Measurements from ENCODE around the gene NAT16. TPM values are rescaled to one million over a fixed set of nuclear protein-coding genes. Genes with fewer than 3 reads are reported as not detected.
"Not testable (repeated sequence)": the region's sequence is repeated elsewhere in the genome, so short reads cannot be mapped to it uniquely, and the experiment has no call there.

Gene NAT16
- total RNA-seq, 2 experiments from 2014 or later, result not detected

DNA sequence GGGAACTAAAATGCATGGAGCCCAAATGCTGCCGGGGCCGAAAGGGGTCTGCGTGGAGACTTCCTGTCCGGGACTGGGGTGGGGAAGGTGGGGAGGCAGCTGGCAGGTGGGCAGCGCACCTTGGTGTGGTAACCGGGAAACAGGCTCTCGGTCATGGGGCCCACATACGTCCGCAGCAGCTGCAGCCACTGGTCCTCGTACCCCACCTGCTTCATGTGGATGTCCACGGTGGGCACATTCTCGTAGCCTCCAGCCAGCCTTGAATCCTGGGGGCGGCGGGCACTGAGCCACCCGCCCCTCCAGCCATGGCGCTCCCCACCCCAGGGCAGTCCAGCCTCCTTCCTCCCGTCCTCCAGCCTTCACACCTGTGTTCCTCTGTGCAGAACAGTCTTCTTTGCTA is 27.4 kb upstream of the NAT16 start:
- H3K9me3 Mint-ChIP-seq, result no peaks in the 10 kb centered on the region
- H3K27me3 Mint-ChIP-seq, result peaks cover 15% of the 10 kb centered on the region
- no peak overlapping the region for H3K4me3 Mint-ChIP-seq
- CTCF ChIA-PET, result no interaction called here
- peaks cover under 1 to 4% of the 10 kb centered on the region in 2 experiments for H3K27me3 ChIP-seq (ENCODE audit: control insufficient read depth in 1 of 2, insufficient read depth in 2 of 2, low read length in 2 of 2)
- H3K27ac ChIP-seq (ENCODE audit: low read depth in 1 of 2, low read length in 2 of 2), result no peak overlapping the region
- no peak for DNase-seq
- intact Hi-C loops (cut with DNase I, micrococcal nuclease), result no loop called here
- TF ChIP-seq, protein P1, sequence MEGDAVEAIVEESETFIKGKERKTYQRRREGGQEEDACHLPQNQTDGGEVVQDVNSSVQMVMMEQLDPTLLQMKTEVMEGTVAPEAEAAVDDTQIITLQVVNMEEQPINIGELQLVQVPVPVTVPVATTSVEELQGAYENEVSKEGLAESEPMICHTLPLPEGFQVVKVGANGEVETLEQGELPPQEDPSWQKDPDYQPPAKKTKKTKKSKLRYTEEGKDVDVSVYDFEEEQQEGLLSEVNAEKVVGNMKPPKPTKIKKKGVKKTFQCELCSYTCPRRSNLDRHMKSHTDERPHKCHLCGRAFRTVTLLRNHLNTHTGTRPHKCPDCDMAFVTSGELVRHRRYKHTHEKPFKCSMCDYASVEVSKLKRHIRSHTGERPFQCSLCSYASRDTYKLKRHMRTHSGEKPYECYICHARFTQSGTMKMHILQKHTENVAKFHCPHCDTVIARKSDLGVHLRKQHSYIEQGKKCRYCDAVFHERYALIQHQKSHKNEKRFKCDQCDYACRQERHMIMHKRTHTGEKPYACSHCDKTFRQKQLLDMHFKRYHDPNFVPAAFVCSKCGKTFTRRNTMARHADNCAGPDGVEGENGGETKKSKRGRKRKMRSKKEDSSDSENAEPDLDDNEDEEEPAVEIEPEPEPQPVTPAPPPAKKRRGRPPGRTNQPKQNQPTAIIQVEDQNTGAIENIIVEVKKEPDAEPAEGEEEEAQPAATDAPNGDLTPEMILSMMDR (IDR thresholded peaks at IDR 0.05), result no peak
- POLR2A ChIA-PET, result interaction anchor here (0.6 kb wide), 1 partner anchor 502 kb away, joined by 3 read pairs; the partner anchor contains the start of gene POP7
- H3K27ac Mint-ChIP-seq, result no peak overlapping the region
- H3K4me3 ChIP-seq (ENCODE audit: low read length), result no peak overlapping the region
- peaks cover 9% of the 10 kb centered on the region for H3K4me1 Mint-ChIP-seq (ENCODE audit: low read depth)
- H3K4me1 ChIP-seq (ENCODE audit: insufficient read depth, low read length), result peaks cover 21% of the 10 kb centered on the region
- H3K36me3 ChIP-seq (ENCODE audit: insufficient read depth, low read length), result peaks cover 26% of the 10 kb centered on the region
- no peak for ATAC-seq (ENCODE audit: poor library complexity)
- H3K36me3 Mint-ChIP-seq (ENCODE audit: low read depth), result peaks cover 23% of the 10 kb centered on the region
- peaks cover 0 to 3% of the 10 kb centered on the region in 2 experiments for H3K9me3 ChIP-seq (ENCODE audit: control insufficient read depth in 1 of 2, insufficient read depth in 1 of 2, low read length in 2 of 2)

DNA sequence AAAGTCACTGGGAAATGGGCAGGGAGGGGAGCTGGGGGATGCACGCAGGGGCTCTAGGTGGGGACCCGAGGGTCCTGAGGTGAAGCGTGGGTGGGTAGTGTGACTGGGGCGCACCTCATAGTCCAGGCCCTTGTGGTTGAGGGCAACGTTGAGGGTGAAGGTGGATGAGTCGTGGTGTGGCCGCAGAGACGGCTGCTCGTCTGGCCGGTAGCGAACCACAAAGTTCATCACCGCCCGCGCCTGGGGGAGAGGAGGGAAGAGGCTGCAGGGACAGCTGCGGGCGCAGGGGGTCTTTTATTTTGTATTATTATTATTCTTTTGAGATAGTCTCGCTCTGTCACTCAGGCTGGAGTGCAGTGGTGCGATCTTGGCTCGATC is 26.6 kb upstream of the NAT16 start:
- H3K36me3 Mint-ChIP-seq (ENCODE audit: low read depth), result peaks cover 23% of the 10 kb centered on the region
- ChIA-PET CTCF (no interaction called here), POLR2A (interaction anchor here (0.6 kb wide), 1 partner anchor 501 kb away, joined by 3 read pairs; the partner anchor contains the start of gene POP7)
- no peak for ATAC-seq (ENCODE audit: poor library complexity)
- Histone ChIP-seq H3K4me1 (ENCODE audit: insufficient read depth, low read length) (peaks cover 28% of the 10 kb centered on the region), H3K9me3 (ENCODE audit: control insufficient read depth in 1 of 2, insufficient read depth in 1 of 2, low read length in 2 of 2) (peaks cover 0 to 6% of the 10 kb centered on the region in 2 experiments), H3K36me3 (ENCODE audit: insufficient read depth, low read length) (peaks cover 18% of the 10 kb centered on the region), H3K27ac (ENCODE audit: low read depth in 1 of 2, low read length in 2 of 2) (no peak overlapping the region), H3K27me3 (ENCODE audit: control insufficient read depth in 1 of 2, insufficient read depth in 2 of 2, low read length in 2 of 2) (peaks cover 5 to 12% of the 10 kb centered on the region in 2 experiments), H3K4me3 (ENCODE audit: low read length) (no peak overlapping the region)
- no peak for DNase-seq
- H3K9me3 Mint-ChIP-seq, result no peaks in the 10 kb centered on the region
- H3K27me3 Mint-ChIP-seq, result peaks cover 17% of the 10 kb centered on the region
- peaks cover 9% of the 10 kb centered on the region for H3K4me1 Mint-ChIP-seq (ENCODE audit: low read depth)
- intact Hi-C loops (cut with DNase I, micrococcal nuclease), result no loop called here
- TF ChIP-seq, protein P1 (IDR thresholded peaks at IDR 0.05), result no peak
- no peak overlapping the region for H3K4me3 Mint-ChIP-seq
- no peak overlapping the region for H3K27ac Mint-ChIP-seq

DNA sequence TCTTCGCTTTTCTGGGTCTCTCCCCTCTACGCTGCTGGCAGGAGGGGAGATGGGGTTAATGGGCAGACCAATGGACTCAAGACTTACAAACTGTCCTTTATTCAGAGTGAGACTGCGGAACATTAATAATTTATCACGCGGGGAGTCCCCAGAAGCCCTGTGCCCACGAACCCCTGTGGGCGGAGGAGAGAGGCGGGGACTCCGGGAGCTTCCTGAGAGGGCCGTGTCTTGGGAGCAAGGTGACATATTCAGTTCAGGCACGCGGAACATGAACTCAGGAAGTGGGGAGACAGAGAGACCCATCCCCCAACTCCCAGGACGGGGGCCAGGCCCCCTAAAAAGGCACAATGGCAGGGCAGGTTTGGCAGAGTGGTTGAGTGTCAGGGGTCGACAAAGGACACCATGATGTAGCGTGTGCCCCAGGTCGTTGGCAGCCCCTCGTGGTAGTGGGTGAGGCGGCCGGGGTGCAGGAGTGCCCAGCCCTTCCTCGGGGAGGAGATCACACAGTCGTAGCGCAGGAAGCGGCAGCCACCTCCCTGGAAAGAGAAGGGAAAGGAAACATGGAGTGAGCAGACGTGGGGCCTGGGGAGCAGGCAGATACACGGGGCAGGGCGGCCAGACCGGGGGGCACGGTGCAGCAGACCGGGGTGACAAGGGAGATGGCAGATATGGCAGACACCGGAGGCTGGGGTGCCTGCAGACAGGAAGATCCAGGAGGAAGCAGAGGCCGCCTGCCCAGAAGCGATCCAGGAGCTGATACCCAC is 26.0 kb upstream of the NAT16 start:
- intact Hi-C loops (cut with DNase I, micrococcal nuclease), result no loop called here
- H3K4me1 ChIP-seq (ENCODE audit: insufficient read depth, low read length), result peaks cover 32% of the 10 kb centered on the region
- Mint-ChIP-seq H3K27me3 (peaks cover 18% of the 10 kb centered on the region), H3K4me1 (ENCODE audit: low read depth) (peaks cover 10% of the 10 kb centered on the region), H3K36me3 (ENCODE audit: low read depth) (peaks cover 23% of the 10 kb centered on the region), H3K27ac (no peak overlapping the region), H3K4me3 (no peak overlapping the region), H3K9me3 (no peaks in the 10 kb centered on the region)
- ChIA-PET POLR2A (no interaction called here), CTCF (interaction anchor here (1.5 kb wide), 1 partner anchor 38 kb away, joined by 4 read pairs; no protein-coding TSS in a partner anchor)
- peaks cover 7 to 15% of the 10 kb centered on the region in 2 experiments for H3K27me3 ChIP-seq (ENCODE audit: control insufficient read depth in 1 of 2, insufficient read depth in 2 of 2, low read length in 2 of 2)
- TF ChIP-seq, protein P1 (IDR thresholded peaks at IDR 0.05), result no peak
- no peak for DNase-seq
- no peak for ATAC-seq (ENCODE audit: poor library complexity)
- H3K36me3 ChIP-seq (ENCODE audit: insufficient read depth, low read length), result peaks cover 12% of the 10 kb centered on the region
- H3K4me3 ChIP-seq (ENCODE audit: low read length), result no peak overlapping the region
- no peak overlapping the region for H3K27ac ChIP-seq (ENCODE audit: low read depth in 1 of 2, low read length in 2 of 2)
- peaks cover 0 to 11% of the 10 kb centered on the region in 2 experiments for H3K9me3 ChIP-seq (ENCODE audit: control insufficient read depth in 1 of 2, insufficient read depth in 1 of 2, low read length in 2 of 2)

DNA sequence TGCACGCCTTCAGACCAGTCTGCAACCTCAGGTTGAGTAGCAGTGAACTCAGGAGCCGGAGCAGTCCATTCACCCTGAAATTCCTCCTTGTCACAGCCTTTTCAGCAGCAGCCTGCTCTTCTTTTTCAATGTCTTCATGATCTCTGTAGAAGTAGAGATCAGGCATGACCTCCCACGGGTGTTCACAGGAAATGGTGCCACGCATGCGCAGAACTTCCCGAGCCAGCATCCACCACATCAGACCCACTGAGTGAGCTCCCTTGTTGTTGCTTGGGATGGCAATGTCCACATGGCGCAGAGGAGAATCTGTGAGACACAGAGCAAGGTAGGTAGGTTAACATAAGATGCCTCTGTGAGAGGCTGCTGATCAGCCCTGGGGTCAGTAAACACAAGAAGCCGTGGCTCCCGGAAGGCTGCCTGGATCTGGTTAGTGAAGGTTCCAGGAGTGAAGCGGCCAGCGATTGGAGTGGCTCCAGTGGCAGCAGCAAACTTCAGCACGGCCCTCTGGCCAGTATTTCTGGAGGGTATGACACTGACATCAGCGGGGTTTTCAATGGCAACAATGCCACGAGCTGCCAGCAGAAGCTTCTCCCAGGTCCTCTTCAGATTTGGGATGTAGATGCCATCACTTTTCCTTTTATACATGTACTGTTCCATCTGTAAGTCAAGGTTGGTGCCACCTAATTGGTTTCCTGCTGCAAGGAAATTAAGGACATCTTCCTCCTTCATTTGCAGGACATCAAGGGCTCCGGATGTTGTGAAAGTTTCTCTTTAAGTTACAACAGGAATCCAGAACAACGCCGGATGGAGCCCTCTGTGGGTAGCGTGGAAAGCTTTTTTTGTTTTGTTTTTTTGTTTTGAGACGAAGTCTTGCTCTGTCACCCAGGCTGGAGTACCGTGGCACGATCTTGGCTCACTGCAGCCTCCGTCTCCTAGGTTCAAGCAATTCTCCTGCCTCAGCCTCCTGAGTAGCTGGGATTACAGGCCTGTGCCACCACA is 23.9 kb upstream of the NAT16 start:
- ATAC-seq (ENCODE audit: poor library complexity) (peak; percentile 37), DNase-seq (peak in 11 of 14 experiments; percentile 6 to 50 (median 32))
- H3K9me3 Mint-ChIP-seq; H3K36me3 ChIP-seq (ENCODE audit: insufficient read depth, low read length); H3K27ac ChIP-seq (ENCODE audit: low read depth in 1 of 2, low read length in 2 of 2); intact Hi-C loops (cut with DNase I, micrococcal nuclease): not testable (repeated sequence)
- H3K4me3 ChIP-seq (ENCODE audit: low read length), result peak overlapping the region; percentile 30
- H3K9me3 ChIP-seq (ENCODE audit: control insufficient read depth in 1 of 2, insufficient read depth in 1 of 2, low read length in 2 of 2), result peaks cover 0 to 13% of the 10 kb centered on the region in 2 experiments
- peaks cover 37% of the 10 kb centered on the region for H3K4me1 ChIP-seq (ENCODE audit: insufficient read depth, low read length)
- peak overlapping the region; percentile 81 for H3K27ac Mint-ChIP-seq
- peaks cover 16% of the 10 kb centered on the region for H3K36me3 Mint-ChIP-seq (ENCODE audit: low read depth)
- peaks cover 31% of the 10 kb centered on the region for H3K27me3 Mint-ChIP-seq
- ChIA-PET POLR2A (interaction anchor here (0.9 to 1.9 kb wide), 3 partner anchors 12 to 117 kb away, joined by 3 to 11 read pairs (median 3); partner anchors contain the start of genes IFT22, PLOD3 and ZNHIT1), CTCF (interaction anchor here (1.2 to 2.6 kb wide), 3 partner anchors 11 to 79 kb away, joined by 3 to 7 read pairs (median 4); no protein-coding TSS in a partner anchor)
- H3K4me3 Mint-ChIP-seq, result peak overlapping the region; percentile 84
- peaks cover 18 to 24% of the 10 kb centered on the region in 2 experiments for H3K27me3 ChIP-seq (ENCODE audit: control insufficient read depth in 1 of 2, insufficient read depth in 2 of 2, low read length in 2 of 2)
- peaks cover 15% of the 10 kb centered on the region for H3K4me1 Mint-ChIP-seq (ENCODE audit: low read depth)

All from CD4-positive, alpha-beta T cell (primary cell).